Nephron progenitor cell (in vitro differentiated cells): Measurements from ENCODE around the gene ERBB4.

Experiments
- DNase-seq: peaks from one replicate; pipeline ENCODE4 v3.0.0; 2021
- H3K27ac Mint-ChIP-seq: 2 replicates; pipeline ENCODE4 v1.8.0; 2021; ENCODE audit warnings: mild to moderate bottlenecking, moderate library complexity, mixed read lengths
- H3K27me3 Mint-ChIP-seq: 2 replicates; pipeline ENCODE4 v1.8.0; 2021; ENCODE audit warnings: mild to moderate bottlenecking, low read depth, mixed read lengths; ENCODE audit not compliant: poor library complexity
- H3K36me3 Mint-ChIP-seq: 2 replicates; pipeline ENCODE4 v1.8.0; 2021; ENCODE audit warnings: low read depth, mixed read lengths
- H3K4me1 Mint-ChIP-seq: 2 replicates; pipeline ENCODE4 v1.8.0; 2021; ENCODE audit warnings: mixed read lengths
- H3K4me3 Mint-ChIP-seq: 2 replicates; pipeline ENCODE4 v1.8.0; 2021; ENCODE audit warnings: mild to moderate bottlenecking, moderate library complexity, mixed read lengths
- H3K9me3 Mint-ChIP-seq: 2 replicates; pipeline ENCODE4 v1.8.0; 2021; ENCODE audit warnings: mild to moderate bottlenecking, moderate library complexity, mixed read lengths
- TF ChIP-seq, protein P1 (sequence below): fragments of 200-600 bp; sonication (generic); IDR thresholded peaks from 2 replicates; pipeline ENCODE4 v1.5.0; 2021; ENCODE audit warnings: antibody characterized with exemption

Gene ERBB4

DNA sequence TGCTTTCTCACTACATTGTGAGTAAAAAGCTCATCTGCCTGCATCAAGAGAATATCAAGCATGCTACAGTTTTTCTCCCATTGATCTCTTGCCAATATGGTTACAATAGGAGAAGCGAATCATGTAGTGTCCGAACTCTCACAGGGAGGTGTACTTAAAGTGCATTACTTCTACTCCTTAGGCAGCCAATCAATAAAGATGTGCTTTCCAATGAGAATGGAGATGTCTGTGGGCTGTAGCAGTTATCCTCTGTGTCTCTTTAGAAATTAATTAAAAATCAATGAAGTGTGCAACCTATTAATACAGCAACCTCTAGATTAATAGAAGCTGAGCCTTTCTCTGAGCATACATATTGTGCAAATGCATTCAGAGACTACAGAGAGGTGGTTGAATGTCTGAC lies 1098.5 kb downstream of the ERBB4 start:
- no peak overlapping the region for H3K27ac Mint-ChIP-seq
- TF ChIP-seq, protein P1, sequence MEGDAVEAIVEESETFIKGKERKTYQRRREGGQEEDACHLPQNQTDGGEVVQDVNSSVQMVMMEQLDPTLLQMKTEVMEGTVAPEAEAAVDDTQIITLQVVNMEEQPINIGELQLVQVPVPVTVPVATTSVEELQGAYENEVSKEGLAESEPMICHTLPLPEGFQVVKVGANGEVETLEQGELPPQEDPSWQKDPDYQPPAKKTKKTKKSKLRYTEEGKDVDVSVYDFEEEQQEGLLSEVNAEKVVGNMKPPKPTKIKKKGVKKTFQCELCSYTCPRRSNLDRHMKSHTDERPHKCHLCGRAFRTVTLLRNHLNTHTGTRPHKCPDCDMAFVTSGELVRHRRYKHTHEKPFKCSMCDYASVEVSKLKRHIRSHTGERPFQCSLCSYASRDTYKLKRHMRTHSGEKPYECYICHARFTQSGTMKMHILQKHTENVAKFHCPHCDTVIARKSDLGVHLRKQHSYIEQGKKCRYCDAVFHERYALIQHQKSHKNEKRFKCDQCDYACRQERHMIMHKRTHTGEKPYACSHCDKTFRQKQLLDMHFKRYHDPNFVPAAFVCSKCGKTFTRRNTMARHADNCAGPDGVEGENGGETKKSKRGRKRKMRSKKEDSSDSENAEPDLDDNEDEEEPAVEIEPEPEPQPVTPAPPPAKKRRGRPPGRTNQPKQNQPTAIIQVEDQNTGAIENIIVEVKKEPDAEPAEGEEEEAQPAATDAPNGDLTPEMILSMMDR: no peak
- no peak overlapping the region for H3K4me3 Mint-ChIP-seq
- H3K27me3 Mint-ChIP-seq: no peaks in the 10 kb centered on the region
- H3K4me1 Mint-ChIP-seq: no peaks in the 10 kb centered on the region
- H3K36me3 Mint-ChIP-seq: no peaks in the 10 kb centered on the region
- no peak for DNase-seq
- no peaks in the 10 kb centered on the region for H3K9me3 Mint-ChIP-seq

DNA sequence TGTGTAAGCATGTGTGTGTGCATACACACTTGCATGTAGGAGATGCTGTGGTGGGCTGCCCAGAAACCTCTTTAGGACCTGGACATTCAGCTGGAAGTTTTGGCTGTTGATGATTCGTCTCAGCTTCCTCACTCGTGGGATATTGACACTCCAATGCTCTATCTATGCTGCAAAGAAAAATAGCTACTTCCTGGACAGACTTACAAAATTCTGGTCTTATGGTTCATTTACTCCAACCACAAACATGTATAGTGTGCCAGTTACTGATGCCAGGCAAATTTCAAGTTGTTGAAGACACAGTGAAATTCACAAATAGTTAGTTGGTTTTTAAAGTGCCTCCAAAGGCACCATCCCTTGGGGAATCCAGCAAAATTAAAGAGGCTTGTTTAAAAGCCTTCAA lies 1099.6 kb downstream of the ERBB4 start:
- H3K9me3 Mint-ChIP-seq: no peaks in the 10 kb centered on the region
- no peaks in the 10 kb centered on the region for H3K4me1 Mint-ChIP-seq
- TF ChIP-seq, protein P1: no peak
- H3K27me3 Mint-ChIP-seq: no peaks in the 10 kb centered on the region
- DNase-seq: no peak
- H3K27ac Mint-ChIP-seq: no peak overlapping the region
- no peaks in the 10 kb centered on the region for H3K36me3 Mint-ChIP-seq
- no peak overlapping the region for H3K4me3 Mint-ChIP-seq

DNA sequence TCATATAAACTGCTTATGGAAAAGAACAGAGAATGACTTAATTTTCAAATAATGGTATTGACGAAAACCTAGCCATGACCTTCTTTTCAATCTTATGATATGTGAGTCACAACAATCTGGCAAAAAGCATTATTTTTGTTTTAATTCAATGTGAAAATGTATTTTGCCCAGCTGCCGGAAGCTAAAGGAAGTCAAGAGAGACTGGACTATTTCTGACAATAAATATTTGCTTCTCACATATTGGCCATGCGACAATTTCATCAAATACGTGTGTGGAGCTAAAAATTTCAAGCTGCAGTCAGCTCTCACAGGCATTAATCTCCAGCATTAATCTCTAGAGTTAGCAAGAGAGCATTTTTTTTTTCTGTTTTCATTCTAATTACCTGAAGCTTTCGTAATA lies 1101.2 kb downstream of the ERBB4 start:
- TF ChIP-seq, protein P1: no peak
- H3K4me1 Mint-ChIP-seq: no peaks in the 10 kb centered on the region
- no peak overlapping the region for H3K4me3 Mint-ChIP-seq
- no peak overlapping the region for H3K27ac Mint-ChIP-seq
- no peaks in the 10 kb centered on the region for H3K27me3 Mint-ChIP-seq
- DNase-seq: no peak
- H3K9me3 Mint-ChIP-seq: no peaks in the 10 kb centered on the region
- no peaks in the 10 kb centered on the region for H3K36me3 Mint-ChIP-seq

DNA sequence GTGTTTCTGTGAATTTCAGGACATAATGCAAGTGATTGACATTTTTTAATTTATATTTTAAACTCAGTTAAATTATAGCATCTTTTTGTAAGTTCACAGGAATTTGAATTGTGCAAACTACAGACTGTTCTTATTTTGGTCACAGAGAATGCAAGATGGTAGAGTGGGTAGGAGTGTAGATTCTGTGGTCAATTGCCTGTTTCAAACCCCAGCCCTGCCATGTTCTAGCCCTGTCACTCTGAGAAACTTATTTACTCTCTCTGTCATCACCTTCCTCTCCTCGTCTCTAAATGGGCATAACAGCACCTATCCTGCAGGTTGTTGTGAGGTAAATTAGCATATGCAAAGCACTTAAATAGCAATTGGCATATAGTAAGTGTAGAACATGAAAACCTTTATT lies 1102.4 kb downstream of the ERBB4 start:
- no peaks in the 10 kb centered on the region for H3K27me3 Mint-ChIP-seq
- H3K36me3 Mint-ChIP-seq: no peaks in the 10 kb centered on the region
- no peak for DNase-seq
- H3K4me1 Mint-ChIP-seq: no peaks in the 10 kb centered on the region
- TF ChIP-seq, protein P1: no peak
- H3K27ac Mint-ChIP-seq: no peak overlapping the region
- H3K4me3 Mint-ChIP-seq: no peak overlapping the region
- H3K9me3 Mint-ChIP-seq: no peaks in the 10 kb centered on the region

DNA sequence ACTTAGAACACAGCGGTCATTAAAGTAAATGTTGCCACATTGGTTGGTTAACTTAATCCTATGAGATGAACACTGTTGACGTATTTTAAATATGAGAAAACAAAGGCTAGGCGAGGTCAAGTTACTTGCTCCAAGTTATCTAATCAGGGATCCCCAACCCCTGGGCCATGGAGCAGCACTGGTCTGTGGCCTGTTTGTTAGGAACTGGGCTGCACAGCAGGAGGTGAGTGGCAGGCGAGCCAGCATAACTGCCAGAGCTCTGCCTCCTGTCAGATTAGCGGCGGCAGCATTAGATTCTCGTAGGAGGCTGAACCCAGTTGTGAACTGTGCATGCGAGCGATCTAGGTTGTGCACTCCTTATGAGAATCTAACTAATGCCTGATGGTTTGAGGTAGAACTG lies 1103.3 kb downstream of the ERBB4 start:
- Mint-ChIP-seq H3K9me3 (no peaks in the 10 kb centered on the region), H3K36me3 (no peaks in the 10 kb centered on the region), H3K4me3 (no peak overlapping the region), H3K27ac (no peak overlapping the region), H3K4me1 (no peaks in the 10 kb centered on the region), H3K27me3 (no peaks in the 10 kb centered on the region)
- TF ChIP-seq, protein P1: no peak
- no peak for DNase-seq

DNA sequence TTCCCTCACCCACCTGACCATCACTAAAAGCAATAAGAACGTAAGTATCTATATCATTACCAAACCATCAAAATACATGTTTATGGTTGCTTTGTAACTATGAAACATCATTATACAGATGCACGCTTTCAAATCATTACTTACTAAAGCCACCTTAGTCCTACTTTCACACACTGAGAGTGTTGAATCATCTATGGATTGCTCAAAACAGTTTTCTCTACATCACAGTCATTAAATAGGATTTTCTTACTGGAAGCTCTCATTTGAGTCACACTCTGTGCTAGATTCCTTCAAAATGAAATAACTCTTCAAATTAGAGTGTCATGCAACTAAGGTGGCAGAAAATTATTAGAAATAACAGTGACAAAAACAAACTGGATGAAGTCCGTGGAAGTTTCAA lies 1103.8 kb downstream of the ERBB4 start:
- TF ChIP-seq, protein P1: no peak
- H3K27me3 Mint-ChIP-seq: no peaks in the 10 kb centered on the region
- H3K27ac Mint-ChIP-seq: no peak overlapping the region
- no peaks in the 10 kb centered on the region for H3K9me3 Mint-ChIP-seq
- H3K4me3 Mint-ChIP-seq: no peak overlapping the region
- H3K36me3 Mint-ChIP-seq: no peaks in the 10 kb centered on the region
- no peak for DNase-seq
- no peaks in the 10 kb centered on the region for H3K4me1 Mint-ChIP-seq
